ENCODE results near the gene PRKD2. TPM values are rescaled to one million over a fixed set of nuclear protein-coding genes. Genes with fewer than 3 reads are reported as not detected.

PRKD2 gene
- total and polyA plus RNA-seq, 2 of the 8 experiments (the other 6 are each of a cell fraction or from before 2014, with no cell fraction given): 24.4 to 63.8 TPM

DNA sequence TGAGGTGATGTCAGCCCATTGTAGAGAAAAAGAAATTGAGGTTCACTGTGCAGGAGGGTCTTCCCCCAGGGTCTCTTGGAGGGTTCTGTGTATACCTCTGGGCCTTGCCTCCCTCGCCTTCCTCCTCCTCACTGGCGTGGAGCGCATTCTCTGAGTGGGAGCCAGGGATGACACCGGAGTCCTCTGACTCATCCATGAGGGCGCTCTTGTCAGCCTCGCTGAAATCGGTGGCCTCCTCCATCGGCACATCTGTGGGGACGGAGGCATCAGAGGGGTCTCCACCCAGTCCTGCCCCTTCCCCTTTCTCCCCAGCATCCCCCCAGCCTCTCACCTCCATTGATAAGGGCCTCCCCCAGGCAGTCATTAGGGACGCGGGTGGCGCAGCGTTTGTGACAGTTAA lies 16.2 kb downstream of the PRKD2 start:
- peaks cover 8 to 58% (median 44%) of the 10 kb centered on the region in 4 experiments for H3K36me3 ChIP-seq (ENCODE audit: control insufficient read depth in 2 of 4, insufficient read depth in 4 of 4, low read length in 3 of 4)
- DNase-seq (ENCODE audit: low read depth in 1 of 2, low spot score in 2 of 2): no peak
- H3K4ac ChIP-seq (replicated peaks; ENCODE audit: insufficient read length, low read depth, low read length): no peak overlapping the region
- ChIA-PET POLR2A (ENCODE audit: partially characterized antibody) (no interaction called here), CTCF (ENCODE audit: partially characterized antibody) (interaction anchor here (0.9 to 1.1 kb wide), 2 partner anchors 13 to 38 kb away, joined by 3 read pairs; no protein-coding TSS in a partner anchor)
- WGBS, 2 experiments (ENCODE audit: extremely low coverage in 1 of 2, insufficient coverage in 1 of 2, insufficient read length in 1 of 2, insufficient replicate concordance in 2 of 2, low coverage in 1 of 2, low lambda C conversion rate in 2 of 2, missing lambda C conversion rate in 1 of 2): 94% methylated on average over 11 of the region's 13 CpGs; no CpG with 5 or more reads in 1 of the 2 experiments
- no peak overlapping the region for H2BK5ac ChIP-seq (ENCODE audit: low read depth, low read length)
- H4K5ac ChIP-seq (ENCODE audit: insufficient read length, low read depth, low read length): no peak overlapping the region
- no peak overlapping the region for H2AK5ac ChIP-seq (ENCODE audit: low read depth, low read length)
- no peak overlapping the region for H3K14ac ChIP-seq (ENCODE audit: insufficient read length)
- peaks cover 3% of the 10 kb centered on the region for H3K23me2 ChIP-seq (ENCODE audit: low read depth, low read length)
- no peak overlapping the region for H2AFZ ChIP-seq (ENCODE audit: low read length)
- no peak overlapping the region for H3K18ac ChIP-seq (ENCODE audit: extremely low read depth, low read length)
- H2BK120ac ChIP-seq (replicated peaks; ENCODE audit: low read depth, low read length): no peak overlapping the region
- H2BK15ac ChIP-seq (ENCODE audit: low read length): no peak overlapping the region
- no peaks in the 10 kb centered on the region for H3K9me3 ChIP-seq (ENCODE audit: insufficient read depth in 2 of 2, low read depth in 1 of 2, low read length in 1 of 2)
- H3K79me2 ChIP-seq (ENCODE audit: control insufficient read depth in 1 of 2, insufficient read depth in 2 of 2, low read length in 2 of 2): no peaks in the 10 kb centered on the region
- no peak overlapping the region for H2BK20ac ChIP-seq (ENCODE audit: low read length)
- peaks cover 0 to 9% (median 6%) of the 10 kb centered on the region in 4 experiments; a peak in 6 of 7 replicates for H3K4me1 ChIP-seq (replicated peaks in 1 of 4; ENCODE audit: control insufficient read depth in 3 of 4, insufficient read depth in 4 of 4, low read length in 3 of 4)
- H3K4me2 ChIP-seq (ENCODE audit: insufficient read depth in 1 of 2, low read depth in 2 of 2, low read length in 2 of 2): no peak overlapping the region
- peaks cover 15 to 16% of the 10 kb centered on the region in 2 experiments for H4K20me1 ChIP-seq (replicated peaks in 1 of 2; ENCODE audit: control insufficient read depth in 1 of 2, insufficient read depth in 2 of 2, low read length in 2 of 2)
- H4K8ac ChIP-seq (ENCODE audit: extremely low read depth, insufficient read depth, low read length): no peak overlapping the region
- no peak overlapping the region for H3K27ac ChIP-seq (ENCODE audit: low read depth, low read length)
- no peaks in the 10 kb centered on the region for H3K79me1 ChIP-seq (ENCODE audit: low read depth, low read length)
- no peak overlapping the region for H3K23ac ChIP-seq (ENCODE audit: insufficient read length)
- TF ChIP-seq CHD1 (IDR thresholded peaks at IDR 0.05; ENCODE audit: low read depth, low read length): no peak
- TF ChIP-seq CEBPB (IDR thresholded peaks at IDR 0.05; ENCODE audit: low read depth, low read length): no peak
- TF ChIP-seq SP2 (IDR thresholded peaks at IDR 0.05; ENCODE audit: low read length): no peak
- TF ChIP-seq JUND (IDR thresholded peaks at IDR 0.05; ENCODE audit: low read length): no peak
- no peak for FAIRE-seq
- no peak overlapping the region for H3K4me3 ChIP-seq (ENCODE audit: extremely low read depth in 1 of 4, insufficient read depth in 2 of 4, low read depth in 3 of 4, low read length in 4 of 4)
- no peak overlapping the region for H3K56ac ChIP-seq (replicated peaks; ENCODE audit: insufficient read length, low read depth, low read length)
- no peak overlapping the region for H4K91ac ChIP-seq (replicated peaks; ENCODE audit: insufficient read length, low read length)
- no peak overlapping the region for H3K9ac ChIP-seq (replicated peaks in 1 of 4; ENCODE audit: extremely low read depth in 1 of 4, low read depth in 3 of 4, low read length in 3 of 4)
- no peaks in the 10 kb centered on the region for H3K27me3 ChIP-seq (replicated peaks in 1 of 4; ENCODE audit: control insufficient read depth in 3 of 4, extremely low read depth in 1 of 4, insufficient read depth in 3 of 4, low read length in 3 of 4)
- no peak overlapping the region for H2BK12ac ChIP-seq (ENCODE audit: low read depth, low read length)

Data from H1 (cell line).